Astrocyte (in vitro differentiated cells and primary cell): ENCODE results near the gene PRDM8. TPM values are rescaled to one million over a fixed set of nuclear protein-coding genes. Genes with fewer than 3 reads are reported as not detected.
"Not testable (repeated sequence)": the region's sequence is repeated elsewhere in the genome, so short reads cannot be mapped to it uniquely, and the experiment has no call there.

Source experiments
- DNase-seq: peaks from one replicate; pipeline ENCODE4 v3.0.0-alpha.2; 2010; ENCODE audit warnings: low read depth
- FAIRE-seq: peaks from 2 replicates; lab custom pipeline; 2011; peaks lifted over from hg19 to GRCh38; lab: Jason Lieb, UNC
- H2AFZ ChIP-seq: 2 replicates; pipeline ENCODE4 v1.6.0; 2012; ENCODE audit warnings: low read depth, low read length, inconsistent platforms
- H3K27ac ChIP-seq: 2 replicates; pipeline ENCODE4 v1.5.1; 2011; ENCODE audit warnings: low read depth, low read length, inconsistent platforms
- H3K27me3 ChIP-seq: 2 replicates; pipeline ENCODE4 v1.6.0; 2011; ENCODE audit warnings: low read length, inconsistent platforms; ENCODE audit not compliant: insufficient read depth
- H3K36me3 ChIP-seq: 2 replicates; pipeline ENCODE4 v1.5.1; 2011; ENCODE audit warnings: low read length, inconsistent platforms; ENCODE audit not compliant: insufficient read depth
- H3K4me1 ChIP-seq: 2 replicates; pipeline ENCODE4 v1.5.1; 2011; ENCODE audit warnings: low read length, inconsistent platforms; ENCODE audit not compliant: insufficient read depth
- H3K4me2 ChIP-seq: 2 replicates; pipeline ENCODE4 v1.6.0; 2012; ENCODE audit warnings: low read length, inconsistent platforms
- H3K4me3 ChIP-seq: 2 replicates; pipeline ENCODE4 v1.5.1; 2011; ENCODE audit warnings: low read depth, mild to moderate bottlenecking, low read length, inconsistent platforms; ENCODE audit not compliant: insufficient read depth
- H3K79me2 ChIP-seq: 2 replicates; pipeline ENCODE4 v1.6.0; 2012; ENCODE audit warnings: mild to moderate bottlenecking, low read length, inconsistent platforms; ENCODE audit not compliant: insufficient read depth
- H3K9ac ChIP-seq: 2 replicates; pipeline ENCODE4 v1.6.0; 2012; ENCODE audit warnings: mild to moderate bottlenecking, low read length, inconsistent platforms
- H3K9me3 ChIP-seq: 2 replicates; pipeline ENCODE4 v1.5.1; 2012; ENCODE audit warnings: low read depth, mild to moderate bottlenecking, low read length, inconsistent platforms; ENCODE audit not compliant: insufficient read depth
- H4K20me1 ChIP-seq: 2 replicates; pipeline ENCODE4 v1.6.0; 2012; ENCODE audit warnings: low read length, inconsistent platforms; ENCODE audit not compliant: insufficient read depth
- H3K27ac Mint-ChIP-seq: one replicate; pipeline ENCODE4 v1.8.0; 2021; ENCODE audit warnings: mild to moderate bottlenecking, mixed read lengths; ENCODE audit not compliant: unreplicated experiment
- H3K27me3 Mint-ChIP-seq: one replicate; pipeline ENCODE4 v1.8.0; 2021; ENCODE audit warnings: low read depth, mixed read lengths; ENCODE audit not compliant: unreplicated experiment
- H3K36me3 Mint-ChIP-seq: one replicate; pipeline ENCODE4 v1.8.0; 2021; ENCODE audit warnings: low read depth, mixed read lengths; ENCODE audit not compliant: unreplicated experiment
- H3K4me1 Mint-ChIP-seq: one replicate; pipeline ENCODE4 v1.8.0; 2021; ENCODE audit warnings: low read depth, mixed read lengths; ENCODE audit not compliant: unreplicated experiment
- H3K4me3 Mint-ChIP-seq: one replicate; pipeline ENCODE4 v1.8.0; 2021; ENCODE audit warnings: mild to moderate bottlenecking, moderate library complexity, mixed read lengths; ENCODE audit not compliant: unreplicated experiment
- H3K9me3 Mint-ChIP-seq: one replicate; pipeline ENCODE4 v1.8.0; 2021; ENCODE audit warnings: mild to moderate bottlenecking, mixed read lengths; ENCODE audit not compliant: unreplicated experiment
- EZH2 ChIP-seq: IDR thresholded peaks from 2 replicates; pipeline ENCODE4 v1.6.1; 2012; ENCODE audit warnings: mild to moderate bottlenecking, low read length, inconsistent platforms; ENCODE audit not compliant: insufficient read depth
- total RNA-seq: library from RNA; stranded (reverse); gene quantifications from 2 replicates; pipeline ENCODE4 v1.2.1, GENCODE V29; 2021
- TF ChIP-seq, protein P1 (sequence below): IDR thresholded peaks from 2 replicates; pipeline ENCODE4 v1.5.1; 2011; ENCODE audit warnings: low read depth, mild to moderate bottlenecking, inconsistent platforms, low read length, moderate library complexity; ENCODE audit not compliant: insufficient read depth

PRDM8 gene
- total RNA-seq, 1 donor from 2014 or later: 0.25 TPM

DNA sequence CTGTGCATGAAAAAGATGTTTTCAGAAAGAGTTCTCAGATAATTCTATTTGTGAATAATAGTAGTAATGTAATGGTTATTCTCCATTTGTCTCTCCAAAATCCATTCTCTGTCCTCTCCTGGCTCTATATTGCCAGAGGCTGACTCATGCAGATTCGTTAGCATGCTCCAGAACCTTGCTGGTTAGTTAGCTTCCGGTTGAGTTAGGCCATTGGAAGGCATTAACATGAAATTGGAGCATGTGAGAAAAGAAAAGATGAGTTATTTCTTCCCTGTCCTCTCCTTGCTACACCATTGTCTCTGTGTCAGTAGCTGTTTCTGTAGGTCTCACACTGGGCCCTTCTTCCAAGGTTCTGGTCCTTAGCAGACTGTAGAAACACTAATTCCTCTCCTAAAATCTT is 23.5 kb upstream of the PRDM8 start:
- Histone ChIP-seq H2AFZ (no peak overlapping the region), H3K79me2 (no peaks in the 10 kb centered on the region), H3K4me1 (peaks cover 19% of the 10 kb centered on the region), H3K4me3 (no peak overlapping the region), H3K27ac (peak overlapping the region; percentile 28), H3K4me2 (peak overlapping the region; percentile 34), H3K9ac (no peak overlapping the region), H3K27me3 (no peaks in the 10 kb centered on the region), H3K9me3 (no peaks in the 10 kb centered on the region), H3K36me3 (no peaks in the 10 kb centered on the region), H4K20me1 (no peaks in the 10 kb centered on the region)
- Mint-ChIP-seq H3K27ac (no peak overlapping the region), H3K9me3 (peaks cover 4% of the 10 kb centered on the region), H3K4me1 (peaks cover 11% of the 10 kb centered on the region), H3K4me3 (no peak overlapping the region), H3K36me3 (no peaks in the 10 kb centered on the region), H3K27me3 (no peaks in the 10 kb centered on the region)
- TF ChIP-seq, protein P1, sequence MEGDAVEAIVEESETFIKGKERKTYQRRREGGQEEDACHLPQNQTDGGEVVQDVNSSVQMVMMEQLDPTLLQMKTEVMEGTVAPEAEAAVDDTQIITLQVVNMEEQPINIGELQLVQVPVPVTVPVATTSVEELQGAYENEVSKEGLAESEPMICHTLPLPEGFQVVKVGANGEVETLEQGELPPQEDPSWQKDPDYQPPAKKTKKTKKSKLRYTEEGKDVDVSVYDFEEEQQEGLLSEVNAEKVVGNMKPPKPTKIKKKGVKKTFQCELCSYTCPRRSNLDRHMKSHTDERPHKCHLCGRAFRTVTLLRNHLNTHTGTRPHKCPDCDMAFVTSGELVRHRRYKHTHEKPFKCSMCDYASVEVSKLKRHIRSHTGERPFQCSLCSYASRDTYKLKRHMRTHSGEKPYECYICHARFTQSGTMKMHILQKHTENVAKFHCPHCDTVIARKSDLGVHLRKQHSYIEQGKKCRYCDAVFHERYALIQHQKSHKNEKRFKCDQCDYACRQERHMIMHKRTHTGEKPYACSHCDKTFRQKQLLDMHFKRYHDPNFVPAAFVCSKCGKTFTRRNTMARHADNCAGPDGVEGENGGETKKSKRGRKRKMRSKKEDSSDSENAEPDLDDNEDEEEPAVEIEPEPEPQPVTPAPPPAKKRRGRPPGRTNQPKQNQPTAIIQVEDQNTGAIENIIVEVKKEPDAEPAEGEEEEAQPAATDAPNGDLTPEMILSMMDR: no peak
- no peak for TF ChIP-seq EZH2
- peak; percentile 78 for FAIRE-seq
- peak; percentile 70 for DNase-seq

DNA sequence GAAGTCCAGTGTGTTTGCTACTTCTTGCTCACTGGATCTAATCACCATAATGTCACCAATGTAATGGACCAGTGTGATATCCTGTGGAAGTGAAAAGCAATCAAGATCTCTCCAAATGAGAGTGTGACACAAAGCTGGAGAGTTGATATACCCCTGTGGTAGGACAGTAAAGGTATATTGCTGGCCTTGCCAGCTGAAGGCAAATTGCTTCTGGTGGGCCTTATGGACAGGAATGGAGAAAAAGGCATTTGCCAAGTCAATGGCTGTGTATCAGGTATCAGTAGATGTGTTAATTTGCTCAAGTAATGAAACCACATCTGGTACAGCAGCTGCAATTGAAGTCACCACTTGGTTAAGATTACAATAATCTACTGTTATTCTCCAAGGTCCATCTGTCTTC is 19.5 kb upstream of the PRDM8 start:
- not testable (repeated sequence) for H4K20me1 ChIP-seq, DNase-seq, H2AFZ ChIP-seq, FAIRE-seq, H3K27ac Mint-ChIP-seq, H3K4me2 ChIP-seq, H3K27ac ChIP-seq, H3K4me1 Mint-ChIP-seq, H3K9me3 ChIP-seq, H3K27me3 ChIP-seq, H3K4me3 ChIP-seq, H3K9ac ChIP-seq, H3K4me3 Mint-ChIP-seq, H3K79me2 ChIP-seq, H3K36me3 ChIP-seq, H3K36me3 Mint-ChIP-seq
- H3K4me1 ChIP-seq: peaks cover 11% of the 10 kb centered on the region
- Mint-ChIP-seq H3K27me3 (peaks cover 10% of the 10 kb centered on the region), H3K9me3 (peaks cover 13% of the 10 kb centered on the region)

DNA sequence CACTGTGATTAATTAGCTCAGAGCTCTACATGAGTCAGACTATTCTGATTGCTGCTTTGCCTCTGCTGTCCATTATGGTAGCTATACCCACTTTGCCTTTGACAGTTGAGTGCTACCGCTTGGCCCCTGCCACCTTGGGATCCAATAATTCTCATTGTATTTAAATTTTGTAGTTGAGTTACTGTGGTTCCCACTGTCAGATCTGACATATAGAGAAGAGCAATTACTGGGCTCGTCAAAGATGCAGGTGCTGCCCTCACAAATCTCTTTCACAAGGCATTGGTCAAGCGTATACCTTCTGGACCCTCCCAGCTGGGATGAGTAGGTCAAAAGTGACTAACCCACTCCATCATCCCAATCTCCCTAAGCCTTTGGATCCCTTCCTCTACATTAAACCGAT is 18.3 kb upstream of the PRDM8 start:
- no peaks in the 10 kb centered on the region for H3K9me3 ChIP-seq
- FAIRE-seq: no peak
- Mint-ChIP-seq H3K36me3 (no peaks in the 10 kb centered on the region), H3K9me3 (peaks cover 13% of the 10 kb centered on the region), H3K4me1 (no peaks in the 10 kb centered on the region), H3K27me3 (peaks cover 17% of the 10 kb centered on the region), H3K4me3 (no peak overlapping the region), H3K27ac (no peak overlapping the region)
- H3K4me3 ChIP-seq: no peak overlapping the region
- no peaks in the 10 kb centered on the region for H3K79me2 ChIP-seq
- no peak overlapping the region for H3K9ac ChIP-seq
- no peak overlapping the region for H3K4me2 ChIP-seq
- no peak overlapping the region for H3K27ac ChIP-seq
- no peaks in the 10 kb centered on the region for H4K20me1 ChIP-seq
- no peak for TF ChIP-seq EZH2
- TF ChIP-seq, protein P1: no peak
- no peak for DNase-seq
- no peaks in the 10 kb centered on the region for H3K27me3 ChIP-seq
- H3K36me3 ChIP-seq: no peaks in the 10 kb centered on the region
- H3K4me1 ChIP-seq: peaks cover 1% of the 10 kb centered on the region
- no peak overlapping the region for H2AFZ ChIP-seq
